H9 (cell line): ENCODE measurements around the gene RAB31. TPM values are rescaled to one million over a fixed set of nuclear protein-coding genes. Genes with fewer than 3 reads are reported as not detected.
"Not testable (repeated sequence)": the region's sequence is repeated elsewhere in the genome, so short reads cannot be mapped to it uniquely, and the experiment has no call there.

Experiments
- DNase-seq: peaks from one replicate; pipeline ENCODE4 v3.0.0-alpha.2; 2017
- H2AFZ ChIP-seq: one replicate; pipeline ENCODE4 v1.6.1; 2013; ENCODE audit warnings: mild to moderate bottlenecking, low read length, control low read depth, moderate library complexity
- H2AK5ac ChIP-seq: 2 replicates; pipeline ENCODE4 v1.6.1; 2013; ENCODE audit warnings: low read length, control low read depth, mixed read lengths; ENCODE audit not compliant: insufficient read length
- H2BK120ac ChIP-seq: one replicate; pipeline ENCODE4 v1.6.1; 2013; ENCODE audit warnings: low read depth, mild to moderate bottlenecking, low read length, control low read depth, inconsistent platforms; ENCODE audit not compliant: poor library complexity, severe bottlenecking
- H2BK12ac ChIP-seq: 2 replicates; pipeline ENCODE4 v1.6.1; 2013; ENCODE audit warnings: low read length, control low read depth, mixed read lengths, low read depth; ENCODE audit not compliant: insufficient read length
- H2BK15ac ChIP-seq: 2 replicates; pipeline ENCODE4 v1.6.1; 2013; ENCODE audit warnings: low read depth, low read length, control low read depth
- H2BK20ac ChIP-seq: one replicate; pipeline ENCODE4 v1.6.1; 2013; ENCODE audit warnings: low read depth, mild to moderate bottlenecking, low read length, control low read depth, inconsistent platforms; ENCODE audit not compliant: poor library complexity, severe bottlenecking
- H2BK5ac ChIP-seq: 2 replicates; pipeline ENCODE4 v1.6.1; 2013; ENCODE audit warnings: low read length, control low read depth, mixed read lengths; ENCODE audit not compliant: insufficient read length
- H3K14ac ChIP-seq: 2 replicates; pipeline ENCODE4 v1.6.1; 2013; ENCODE audit warnings: low read length, control low read depth; ENCODE audit not compliant: insufficient read depth
- H3K18ac ChIP-seq: 2 replicates; pipeline ENCODE4 v1.6.1; 2013; ENCODE audit warnings: low read depth, mild to moderate bottlenecking, mixed read lengths, low read length, control low read depth; ENCODE audit not compliant: insufficient read length
- H3K23ac ChIP-seq: 2 replicates; pipeline ENCODE4 v1.6.1; 2013; ENCODE audit warnings: low read length, control low read depth, mixed read lengths, low read depth; ENCODE audit not compliant: insufficient read length
- H3K23me2 ChIP-seq: 2 replicates; pipeline ENCODE4 v1.6.1; 2013; ENCODE audit warnings: low read depth, mild to moderate bottlenecking, mixed read lengths, low read length, control low read depth; ENCODE audit not compliant: insufficient read length, poor library complexity, severe bottlenecking
- H3K27ac ChIP-seq: 2 replicates; pipeline ENCODE4 v1.5.1; 2013; ENCODE audit warnings: low read length, control low read depth, mixed read lengths, low read depth; ENCODE audit not compliant: insufficient read length
- H3K27me3 ChIP-seq: 2 replicates; pipeline ENCODE4 v1.6.1; 2013; ENCODE audit warnings: low read length, control low read depth, inconsistent platforms; ENCODE audit not compliant: insufficient read depth
- H3K4ac ChIP-seq: 2 replicates; pipeline ENCODE4 v1.6.1; 2013; ENCODE audit warnings: low read depth, mild to moderate bottlenecking, control low read depth, inconsistent platforms, low read length, moderate library complexity
- H3K4me1 ChIP-seq: 2 replicates; pipeline ENCODE4 v1.6.1; 2013; ENCODE audit warnings: low read length, control low read depth, inconsistent platforms; ENCODE audit not compliant: insufficient read depth
- H3K4me2 ChIP-seq: 2 replicates; pipeline ENCODE4 v1.6.1; 2013; ENCODE audit warnings: low read length, control low read depth, mixed read lengths; ENCODE audit not compliant: insufficient read length, insufficient read depth
- H3K56ac ChIP-seq: 2 replicates; pipeline ENCODE4 v1.6.1; 2013; ENCODE audit warnings: low read depth, mild to moderate bottlenecking, mixed read lengths, low read length, control low read depth; ENCODE audit not compliant: insufficient read length
- H3K79me1 ChIP-seq: 2 replicates; pipeline ENCODE4 v1.6.1; 2013; ENCODE audit warnings: low read depth, mild to moderate bottlenecking, moderate library complexity, low read length, control low read depth, inconsistent platforms; ENCODE audit not compliant: insufficient read depth, poor library complexity, severe bottlenecking
- H3K79me2 ChIP-seq: 2 replicates; pipeline ENCODE4 v1.6.1; 2013; ENCODE audit warnings: low read length, control low read depth, inconsistent platforms; ENCODE audit not compliant: insufficient read depth
- H3K9ac ChIP-seq: 2 replicates; pipeline ENCODE4 v1.6.1; 2013; ENCODE audit warnings: low read length, control low read depth, mixed read lengths; ENCODE audit not compliant: insufficient read length; ENCODE audit errors: extremely low read depth
- H3K9me3 ChIP-seq: one replicate; pipeline ENCODE4 v1.6.1; 2013; ENCODE audit warnings: low read depth, low read length, inconsistent platforms; ENCODE audit not compliant: control insufficient read depth
- H3T11ph ChIP-seq: one replicate; pipeline ENCODE4 v1.6.1; 2013; ENCODE audit warnings: mild to moderate bottlenecking, low read length, control low read depth, inconsistent platforms
- H4K20me1 ChIP-seq: one replicate; pipeline ENCODE4 v1.6.1; 2013; ENCODE audit not compliant: control insufficient read depth, insufficient read length, insufficient read depth
- H4K5ac ChIP-seq: 2 replicates; pipeline ENCODE4 v1.6.1; 2013; ENCODE audit warnings: low read depth, mild to moderate bottlenecking, mixed read lengths, low read length, control low read depth; ENCODE audit not compliant: insufficient read length
- H4K8ac ChIP-seq: replicated peaks from 2 replicates; pipeline ENCODE4 v1.6.1; 2013; ENCODE audit warnings: low read length, control low read depth, mixed read lengths, low read depth; ENCODE audit not compliant: insufficient read length
- H4K91ac ChIP-seq: 2 replicates; pipeline ENCODE4 v1.6.1; 2013; ENCODE audit warnings: low read depth, mild to moderate bottlenecking, moderate library complexity, mixed read lengths, low read length, control low read depth; ENCODE audit not compliant: insufficient read length
- H3K27ac Mint-ChIP-seq, 3 experiments: 2 replicates in 2 of 3; 3 replicates in 1 of 3; pipeline ENCODE4 v1.8.0; 2020 to 2021; ENCODE audit warnings: mixed read lengths in 3 of 3, mild to moderate bottlenecking in 1 of 3, moderate library complexity in 1 of 3
- H3K27me3 Mint-ChIP-seq: 2 replicates; pipeline ENCODE4 v1.8.0; 2021; ENCODE audit warnings: low read depth, mild to moderate bottlenecking, moderate library complexity, mixed read lengths
- H3K36me3 Mint-ChIP-seq, 3 experiments: 2 replicates in 2 of 3; 3 replicates in 1 of 3; pipeline ENCODE4 v1.8.0; 2020 to 2021; ENCODE audit warnings: low read depth in 3 of 3, mixed read lengths in 3 of 3; ENCODE audit not compliant: insufficient read depth in 1 of 3
- H3K4me1 Mint-ChIP-seq, 2 experiments: 2 replicates each; pipeline ENCODE4 v1.8.0; 2020; ENCODE audit warnings: mixed read lengths in 2 of 2
- H3K4me3 Mint-ChIP-seq, 2 experiments: 2 replicates in 1 of 2; 3 replicates in 1 of 2; pipeline ENCODE4 v1.8.0; 2020 to 2021; ENCODE audit warnings: mild to moderate bottlenecking in 2 of 2, mixed read lengths in 2 of 2, moderate library complexity in 1 of 2
- H3K9me3 Mint-ChIP-seq, 2 experiments: 2 replicates in 1 of 2; 3 replicates in 1 of 2; pipeline ENCODE4 v1.8.0; 2020; ENCODE audit warnings: mild to moderate bottlenecking in 2 of 2, mixed read lengths in 2 of 2, moderate library complexity in 1 of 2
- WGBS: extraction: QIAGEN DNeasy Blood & Tissue Kit; methylation state at CpG from one replicate; pipeline ENCODE4 v1.1.7; 2013; ENCODE audit warnings: missing lambda C conversion rate, low lambda C conversion rate, mixed read lengths; ENCODE audit not compliant: insufficient read length; ENCODE audit errors: extremely low coverage; 5-methylcytosine and 5-hydroxymethylcytosine counted together
- total RNA-seq: library from RNA; stranded (reverse); gene quantifications from 2 replicates; pipeline ENCODE4 v1.2.1, GENCODE V29; 2021
- TF ChIP-seq, protein P1 (sequence below): fragments of 200-600 bp; sonication (generic); conservative IDR thresholded peaks from 3 replicates; pipeline ENCODE4 v1.8.0; 2021; ENCODE audit warnings: antibody characterized with exemption, mild to moderate bottlenecking

The RAB31 gene
- total RNA-seq, 1 experiment from 2014 or later: 22.4 TPM

DNA sequence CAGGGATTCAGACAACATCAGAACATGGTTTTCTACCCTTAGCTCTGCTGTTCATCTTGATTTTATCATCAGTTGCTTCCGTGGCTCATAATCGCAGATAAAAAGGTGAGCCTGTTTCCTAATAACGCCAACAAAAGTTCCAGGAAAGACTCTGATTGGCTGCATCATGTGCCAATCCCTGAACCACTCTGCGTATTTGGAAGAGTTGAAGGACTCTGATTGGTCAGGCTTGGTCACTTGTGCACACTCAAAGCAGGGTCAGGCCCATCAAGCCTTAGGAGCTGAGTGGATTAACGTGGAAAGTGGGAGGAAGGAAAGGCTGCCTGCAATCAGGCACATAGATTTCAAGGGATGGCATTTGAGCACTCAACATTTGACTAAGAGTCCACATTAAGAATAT is 189.0 kb downstream of the RAB31 start:
- H3K4me2 ChIP-seq: no peak overlapping the region
- no peaks in the 10 kb centered on the region for H3K27me3 ChIP-seq
- no peak overlapping the region for H2AK5ac ChIP-seq
- H2BK12ac ChIP-seq: no peak overlapping the region
- no peak overlapping the region for H3K4me3 Mint-ChIP-seq
- no peak overlapping the region for H3K18ac ChIP-seq
- H2BK120ac ChIP-seq: no peak overlapping the region
- H4K5ac ChIP-seq: no peak overlapping the region
- no peak overlapping the region for H3K14ac ChIP-seq
- no peak overlapping the region for H3K23ac ChIP-seq
- H3K79me1 ChIP-seq: no peaks in the 10 kb centered on the region
- peaks cover 11 to 16% of the 10 kb centered on the region in 2 experiments for H3K4me1 Mint-ChIP-seq
- no peaks in the 10 kb centered on the region for H3K36me3 Mint-ChIP-seq
- H3K4ac ChIP-seq: no peak overlapping the region
- H3K23me2 ChIP-seq: no peaks in the 10 kb centered on the region
- H3K9ac ChIP-seq: no peak overlapping the region
- no peak overlapping the region for H4K91ac ChIP-seq
- TF ChIP-seq, protein P1, sequence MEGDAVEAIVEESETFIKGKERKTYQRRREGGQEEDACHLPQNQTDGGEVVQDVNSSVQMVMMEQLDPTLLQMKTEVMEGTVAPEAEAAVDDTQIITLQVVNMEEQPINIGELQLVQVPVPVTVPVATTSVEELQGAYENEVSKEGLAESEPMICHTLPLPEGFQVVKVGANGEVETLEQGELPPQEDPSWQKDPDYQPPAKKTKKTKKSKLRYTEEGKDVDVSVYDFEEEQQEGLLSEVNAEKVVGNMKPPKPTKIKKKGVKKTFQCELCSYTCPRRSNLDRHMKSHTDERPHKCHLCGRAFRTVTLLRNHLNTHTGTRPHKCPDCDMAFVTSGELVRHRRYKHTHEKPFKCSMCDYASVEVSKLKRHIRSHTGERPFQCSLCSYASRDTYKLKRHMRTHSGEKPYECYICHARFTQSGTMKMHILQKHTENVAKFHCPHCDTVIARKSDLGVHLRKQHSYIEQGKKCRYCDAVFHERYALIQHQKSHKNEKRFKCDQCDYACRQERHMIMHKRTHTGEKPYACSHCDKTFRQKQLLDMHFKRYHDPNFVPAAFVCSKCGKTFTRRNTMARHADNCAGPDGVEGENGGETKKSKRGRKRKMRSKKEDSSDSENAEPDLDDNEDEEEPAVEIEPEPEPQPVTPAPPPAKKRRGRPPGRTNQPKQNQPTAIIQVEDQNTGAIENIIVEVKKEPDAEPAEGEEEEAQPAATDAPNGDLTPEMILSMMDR: no peak
- no peak overlapping the region for H2BK15ac ChIP-seq
- H3K27ac Mint-ChIP-seq: no peak overlapping the region
- no peak overlapping the region for H3T11ph ChIP-seq
- H2AFZ ChIP-seq: no peak overlapping the region
- H3K56ac ChIP-seq: no peak overlapping the region
- H3K79me2 ChIP-seq: no peaks in the 10 kb centered on the region
- no peak overlapping the region for H3K27ac ChIP-seq
- no peak for DNase-seq
- peaks cover 3% of the 10 kb centered on the region; the same call in 1 of the 2 replicates for H3K4me1 ChIP-seq
- no peak overlapping the region for H2BK5ac ChIP-seq
- H4K20me1 ChIP-seq: no peaks in the 10 kb centered on the region
- no peaks in the 10 kb centered on the region for H3K9me3 ChIP-seq
- H2BK20ac ChIP-seq: no peak overlapping the region
- no peak overlapping the region for H4K8ac ChIP-seq
- no CpG with 5 or more reads among the region's 5 CpGs for WGBS
- no peaks in the 10 kb centered on the region for H3K9me3 Mint-ChIP-seq
- no peaks in the 10 kb centered on the region for H3K27me3 Mint-ChIP-seq

DNA sequence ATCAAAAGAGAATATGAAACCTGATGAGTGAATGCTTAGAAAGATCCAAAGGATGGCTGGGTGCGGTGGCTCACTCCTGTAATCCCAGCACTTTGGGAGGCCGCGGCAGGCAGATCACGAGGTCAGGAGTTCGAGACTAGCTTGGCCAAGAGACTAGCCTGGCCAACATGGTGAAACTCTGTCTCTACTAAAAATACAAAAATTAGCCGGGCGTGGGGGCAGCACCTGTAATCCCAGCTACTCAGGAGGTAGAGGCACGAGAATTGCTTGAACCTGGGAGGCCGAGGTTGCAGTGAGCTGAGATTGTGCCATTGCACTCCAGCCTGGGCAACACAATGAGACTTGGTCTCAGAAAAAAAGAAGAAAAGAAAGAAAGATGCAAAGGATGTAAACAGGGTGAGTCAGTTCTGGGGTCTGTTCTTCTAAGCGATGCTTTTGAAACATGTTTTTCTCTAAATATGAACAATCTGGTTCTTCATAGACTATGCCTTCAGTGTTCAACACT is 189.7 kb downstream of the RAB31 start:
- H3K36me3 Mint-ChIP-seq, H3K4me3 Mint-ChIP-seq, H3K23me2 ChIP-seq, H2BK5ac ChIP-seq, H3K4me2 ChIP-seq, H2BK12ac ChIP-seq, H3K79me2 ChIP-seq, H3K27ac ChIP-seq, H2BK15ac ChIP-seq, H3K9ac ChIP-seq, H3K4ac ChIP-seq, H4K91ac ChIP-seq, H3K4me1 ChIP-seq, H3K14ac ChIP-seq, H4K8ac ChIP-seq, H3K9me3 Mint-ChIP-seq, H4K20me1 ChIP-seq, H3K27me3 ChIP-seq, H3K27ac Mint-ChIP-seq, H3K23ac ChIP-seq, DNase-seq, H2AK5ac ChIP-seq, H2BK120ac ChIP-seq, H3K79me1 ChIP-seq, H3K9me3 ChIP-seq, H2BK20ac ChIP-seq, H3K18ac ChIP-seq, H3T11ph ChIP-seq, H3K27me3 Mint-ChIP-seq, H2AFZ ChIP-seq, H3K56ac ChIP-seq, H4K5ac ChIP-seq: not testable (repeated sequence)
- WGBS: no CpG with 5 or more reads among the region's 10 CpGs
- H3K4me1 Mint-ChIP-seq: peaks cover 11 to 16% of the 10 kb centered on the region in 2 experiments
